OCI-LY3 (cell line): ENCODE measurements around the gene SYF2.
"Not testable (repeated sequence)": the region's sequence is repeated elsewhere in the genome, so short reads cannot be mapped to it uniquely, and the experiment has no call there.

Experiments used
- H2AFZ ChIP-seq: fragments of 200-600, 300-600 bp; shearing (Covaris generic); 2 replicates; pipeline ENCODE4 v1.6.0; 2014; ENCODE audit warnings: antibody characterized with exemption, low read depth, low read length
- H3K27ac ChIP-seq: fragments of 200-600, 300-600 bp; sonication (generic); 2 replicates; pipeline ENCODE4 v1.5.1; 2014; ENCODE audit warnings: mild to moderate bottlenecking, low read length, moderate library complexity, mixed read lengths
- H3K27me3 ChIP-seq: fragments of 200-600, 300-600 bp; sonication (generic); 2 replicates; pipeline ENCODE4 v1.6.1; 2014; ENCODE audit warnings: low read depth, low read length, mixed read lengths
- H3K36me3 ChIP-seq: fragments of 200-600, 300-600 bp; sonication (generic); replicated peaks from 2 replicates; pipeline ENCODE3; 2014; ENCODE audit warnings: low read depth, low read length, mixed read lengths
- H3K4me1 ChIP-seq: fragments of 300-600, 200-600 bp; sonication (generic); 2 replicates; pipeline ENCODE4 v1.6.1; 2014; ENCODE audit warnings: low read length, mixed read lengths
- H3K4me2 ChIP-seq: fragments of 200-600, 300-600 bp; sonication (generic); 2 replicates; pipeline ENCODE4 v1.6.1; 2014; ENCODE audit warnings: low read length, mixed read lengths
- H3K4me3 ChIP-seq: fragments of 300-600, 200-600 bp; sonication (generic); 2 replicates; pipeline ENCODE4 v1.5.1; 2014; ENCODE audit warnings: antibody characterized with exemption, mild to moderate bottlenecking, low read length, moderate library complexity
- H3K79me2 ChIP-seq: fragments of 300-600, 200-600 bp; shearing (Covaris generic); 2 replicates; pipeline ENCODE4 v1.6.1; 2014; ENCODE audit warnings: mild to moderate bottlenecking, low read length, mixed read lengths
- H3K9ac ChIP-seq: fragments of 300-600, 200-600 bp; shearing (Covaris generic); 2 replicates; pipeline ENCODE4 v1.6.0; 2014; ENCODE audit warnings: mild to moderate bottlenecking, low read length, moderate library complexity
- H3K9me3 ChIP-seq: fragments of 200-600, 300-600 bp; shearing (Covaris generic); 2 replicates; pipeline ENCODE4 v1.6.1; 2014; ENCODE audit warnings: low read length, mixed read lengths; ENCODE audit not compliant: insufficient read depth
- H4K20me1 ChIP-seq: fragments of 200-600, 300-600 bp; sonication (generic); 2 replicates; pipeline ENCODE4 v1.6.1; 2016; ENCODE audit warnings: low read length, mixed read lengths; ENCODE audit not compliant: insufficient read depth
- CTCF ChIP-seq: fragments of 200-600, 300-600 bp; sonication (generic); IDR thresholded peaks from 2 replicates; pipeline ENCODE4 v1.5.1; 2014; ENCODE audit warnings: antibody characterized with exemption, low read length, low read depth

The SYF2 gene

GRCh38 chr1:25267288-25268142, 35.2 kb upstream of the SYF2 start:
- H3K4me1 ChIP-seq, H3K9ac ChIP-seq, H3K27me3 ChIP-seq, H3K36me3 ChIP-seq, H3K27ac ChIP-seq, H3K4me3 ChIP-seq, H3K9me3 ChIP-seq, H2AFZ ChIP-seq, H3K79me2 ChIP-seq, H3K4me2 ChIP-seq, H4K20me1 ChIP-seq: not testable (repeated sequence)

- H3K4me1 ChIP-seq, H2AFZ ChIP-seq, H3K4me3 ChIP-seq, H3K4me2 ChIP-seq, H3K79me2 ChIP-seq, H3K9me3 ChIP-seq, H3K27me3 ChIP-seq, H3K36me3 ChIP-seq, H3K9ac ChIP-seq, H3K27ac ChIP-seq, H4K20me1 ChIP-seq: not testable (repeated sequence)
Observed at GRCh38 chr1:25266554-25267287, 34.4 kb upstream of the SYF2 start.

GRCh38 chr1:25260336-25260735, 28.0 kb upstream of the SYF2 start:
- not testable (repeated sequence) for H4K20me1 ChIP-seq, H3K4me2 ChIP-seq, H3K9ac ChIP-seq, H3K79me2 ChIP-seq, H3K27me3 ChIP-seq, H2AFZ ChIP-seq, H3K4me1 ChIP-seq, H3K27ac ChIP-seq, H3K9me3 ChIP-seq, H3K4me3 ChIP-seq, H3K36me3 ChIP-seq

- H3K79me2 ChIP-seq, H3K27ac ChIP-seq, H3K4me1 ChIP-seq, H4K20me1 ChIP-seq, H3K36me3 ChIP-seq, H3K4me2 ChIP-seq, H3K9ac ChIP-seq, H3K4me3 ChIP-seq, H3K9me3 ChIP-seq, H2AFZ ChIP-seq, H3K27me3 ChIP-seq: not testable (repeated sequence)
Observed at GRCh38 chr1:25259813-25260212, 27.5 kb upstream of the SYF2 start.

GRCh38 chr1:25257196-25257595, 24.9 kb upstream of the SYF2 start:
- H3K79me2 ChIP-seq: no peaks in the 10 kb centered on the region; the same call in 1 of the 2 replicates

More at GRCh38 chr1:25257196-25257595, 24.9 kb upstream of the SYF2 start:
- H3K9me3 ChIP-seq: no peaks in the 10 kb centered on the region
- no peaks in the 10 kb centered on the region for H3K4me1 ChIP-seq
- H3K4me3 ChIP-seq: no peak overlapping the region
- no peaks in the 10 kb centered on the region for H3K27me3 ChIP-seq
- no peaks in the 10 kb centered on the region for H3K36me3 ChIP-seq
- H4K20me1 ChIP-seq: no peaks in the 10 kb centered on the region
- no peak overlapping the region for H3K27ac ChIP-seq
- H3K9ac ChIP-seq: no peak overlapping the region
- no peak for TF ChIP-seq CTCF
- H2AFZ ChIP-seq: no peak overlapping the region
- no peak overlapping the region for H3K4me2 ChIP-seq
